Endometrium (tissue), 2 donors: ENCODE results near the gene SLC10A3.

ENCODE experiments used
- FAIRE-seq: peaks from 2 replicates; lab custom pipeline; 2012; peaks lifted over from hg19 to GRCh38; lab: Jason Lieb, UNC
- donor health status: control.
- donor health status: control.

SLC10A3 gene

DNA sequence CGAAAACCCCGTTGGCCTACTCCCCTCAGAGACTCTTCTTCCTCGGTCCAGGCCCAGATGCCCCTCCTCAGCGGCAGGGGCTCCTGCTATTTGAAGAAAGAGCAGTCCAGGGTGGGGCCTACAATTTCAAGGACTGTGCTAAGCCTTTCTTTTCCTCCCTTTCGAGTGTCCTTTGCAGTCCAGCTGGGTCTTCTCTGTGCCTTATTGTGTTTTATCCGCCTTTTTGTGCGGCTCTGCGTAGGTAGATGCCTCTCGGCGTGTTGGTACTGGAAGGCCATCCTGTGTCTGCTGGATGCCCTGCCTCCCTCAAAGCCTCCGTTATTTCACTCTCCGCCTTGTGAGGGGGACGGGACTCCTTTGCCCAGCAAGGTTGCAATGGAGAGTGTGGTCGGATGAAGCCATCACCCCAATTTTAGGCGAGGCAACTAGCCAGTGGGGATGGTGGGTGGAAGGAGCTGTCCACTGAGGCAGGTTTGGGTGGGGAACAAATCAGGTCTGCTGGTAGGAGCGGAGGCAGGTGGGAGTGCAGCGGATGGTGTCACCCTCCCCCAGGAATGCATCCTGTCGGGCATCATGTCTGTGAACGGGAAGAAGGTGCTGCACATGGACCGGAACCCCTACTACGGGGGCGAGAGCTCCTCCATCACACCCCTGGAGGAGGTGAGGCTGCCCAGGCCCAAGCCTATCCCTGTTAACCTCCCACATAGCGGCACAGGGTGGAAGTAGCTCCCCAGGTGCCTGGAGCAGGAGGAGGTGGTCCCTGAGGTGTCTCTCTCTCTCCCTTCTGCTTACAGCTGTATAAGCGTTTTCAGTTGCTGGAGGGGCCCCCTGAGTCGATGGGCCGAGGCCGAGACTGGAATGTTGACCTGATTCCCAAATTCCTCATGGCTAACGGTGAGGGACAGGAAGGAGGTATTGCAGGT, 52.2 kb downstream of the SLC10A3 start:
- FAIRE-seq, result no peak
